GM12878 (cell line): ENCODE measurements around the gene MTMR4.

ENCODE experiments used
- HDGF ChIP-seq: fragments of 450-650 bp; IDR thresholded peaks from 2 replicates; pipeline ENCODE4 v1.6.1; 2016; ENCODE audit warnings: antibody characterized with exemption
- POLR2AphosphoS5 ChIP-seq: IDR thresholded peaks from 2 replicates; pipeline ENCODE4 v1.6.1; 2011; ENCODE audit warnings: mild to moderate bottlenecking, low read length, inconsistent platforms
- RCOR1 ChIP-seq: conservative IDR thresholded peaks from 2 replicates; pipeline ENCODE4 v1.6.1; 2012; ENCODE audit warnings: low read depth, low read length, improper control_type of control experiment
- SMAD1 ChIP-seq: fragments of 450-650 bp; IDR thresholded peaks from 2 replicates; pipeline ENCODE4 v1.6.1; 2018; ENCODE audit warnings: mild to moderate bottlenecking, low read depth; ENCODE audit not compliant: partially characterized antibody
- STAT1 ChIP-seq: fragments of 450-650 bp; conservative IDR thresholded peaks from 2 replicates; pipeline ENCODE4 v1.6.1; 2014; ENCODE audit warnings: antibody characterized with exemption, mild to moderate bottlenecking
- TAF1 ChIP-seq: IDR thresholded peaks from 2 replicates; pipeline ENCODE4 v1.6.1; 2011; ENCODE audit warnings: mild to moderate bottlenecking, low read depth, low read length, borderline replicate concordance
- TARDBP ChIP-seq: IDR thresholded peaks from 2 replicates; pipeline ENCODE4 v1.6.1; 2016; ENCODE audit warnings: borderline replicate concordance
- TCF12 ChIP-seq: IDR thresholded peaks from 2 replicates; pipeline ENCODE4 v1.6.1; 2011; ENCODE audit warnings: low read depth, mild to moderate bottlenecking, low read length
- TF ChIP-seq, protein P1 (sequence below): IDR thresholded peaks from 2 replicates; pipeline ENCODE4 v1.6.1; 2011; ENCODE audit warnings: low read depth, low read length, improper control_type of control experiment, borderline replicate concordance
- TF ChIP-seq, protein P2 (sequence below), 3 experiments: IDR thresholded peaks in 2 of 3; conservative IDR thresholded peaks in 1 of 3; 2 replicates each; pipeline ENCODE4 v1.5.1; 2011; ENCODE audit warnings: low read depth in 3 of 3, low read length in 3 of 3, mild to moderate bottlenecking in 3 of 3, control low read depth in 2 of 3, moderate library complexity in 2 of 3, inconsistent platforms in 1 of 3, mixed read lengths in 1 of 3; ENCODE audit not compliant: control insufficient read depth in 2 of 3, insufficient read depth in 1 of 3; ENCODE audit errors: extremely low read depth in 1 of 3

DNA sequence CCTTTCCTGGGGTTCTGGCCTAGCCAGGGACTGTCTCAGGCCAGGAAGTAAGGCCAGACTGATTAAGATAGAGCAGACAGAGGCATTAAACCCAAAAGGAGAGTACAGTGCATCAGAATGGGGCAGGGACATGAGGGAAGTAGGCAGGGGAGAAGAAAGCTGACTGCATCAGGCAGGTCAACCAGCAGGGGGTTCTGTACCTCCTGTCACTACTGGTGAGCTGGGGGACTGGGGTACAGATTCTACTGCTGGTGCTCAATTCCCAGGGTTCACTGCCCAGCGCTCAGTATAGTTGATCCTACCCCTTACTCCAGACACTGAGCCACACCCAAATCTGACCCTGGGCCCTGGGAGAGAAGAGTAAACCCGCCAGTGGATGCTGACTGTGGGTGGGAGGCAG is 12.9 kb upstream of the MTMR4 start:
- no peak for TF ChIP-seq TCF12
- TF ChIP-seq STAT1 = no peak
- TF ChIP-seq, protein P1, sequence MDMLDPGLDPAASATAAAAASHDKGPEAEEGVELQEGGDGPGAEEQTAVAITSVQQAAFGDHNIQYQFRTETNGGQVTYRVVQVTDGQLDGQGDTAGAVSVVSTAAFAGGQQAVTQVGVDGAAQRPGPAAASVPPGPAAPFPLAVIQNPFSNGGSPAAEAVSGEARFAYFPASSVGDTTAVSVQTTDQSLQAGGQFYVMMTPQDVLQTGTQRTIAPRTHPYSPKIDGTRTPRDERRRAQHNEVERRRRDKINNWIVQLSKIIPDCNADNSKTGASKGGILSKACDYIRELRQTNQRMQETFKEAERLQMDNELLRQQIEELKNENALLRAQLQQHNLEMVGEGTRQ = no peak
- TF ChIP-seq POLR2AphosphoS5 = no peak
- no peak for TF ChIP-seq SMAD1
- TF ChIP-seq, protein P2, sequence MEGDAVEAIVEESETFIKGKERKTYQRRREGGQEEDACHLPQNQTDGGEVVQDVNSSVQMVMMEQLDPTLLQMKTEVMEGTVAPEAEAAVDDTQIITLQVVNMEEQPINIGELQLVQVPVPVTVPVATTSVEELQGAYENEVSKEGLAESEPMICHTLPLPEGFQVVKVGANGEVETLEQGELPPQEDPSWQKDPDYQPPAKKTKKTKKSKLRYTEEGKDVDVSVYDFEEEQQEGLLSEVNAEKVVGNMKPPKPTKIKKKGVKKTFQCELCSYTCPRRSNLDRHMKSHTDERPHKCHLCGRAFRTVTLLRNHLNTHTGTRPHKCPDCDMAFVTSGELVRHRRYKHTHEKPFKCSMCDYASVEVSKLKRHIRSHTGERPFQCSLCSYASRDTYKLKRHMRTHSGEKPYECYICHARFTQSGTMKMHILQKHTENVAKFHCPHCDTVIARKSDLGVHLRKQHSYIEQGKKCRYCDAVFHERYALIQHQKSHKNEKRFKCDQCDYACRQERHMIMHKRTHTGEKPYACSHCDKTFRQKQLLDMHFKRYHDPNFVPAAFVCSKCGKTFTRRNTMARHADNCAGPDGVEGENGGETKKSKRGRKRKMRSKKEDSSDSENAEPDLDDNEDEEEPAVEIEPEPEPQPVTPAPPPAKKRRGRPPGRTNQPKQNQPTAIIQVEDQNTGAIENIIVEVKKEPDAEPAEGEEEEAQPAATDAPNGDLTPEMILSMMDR (IDR thresholded peaks at IDR 0.05 in 2 of 3, conservative IDR thresholded peaks at IDR 0.05 in 1 of 3; ENCODE audit: control insufficient read depth in 2 of 3, extremely low read depth in 1 of 3, insufficient read depth in 1 of 3, low read depth in 3 of 3, low read length in 3 of 3) = peak; percentile 3 to 36 (median 29); a peak in 2 of 6 replicates
- no peak for TF ChIP-seq TAF1
- no peak for TF ChIP-seq TARDBP
- TF ChIP-seq RCOR1 = no peak
- no peak for TF ChIP-seq HDGF
